Mucosa of rectum (tissue), 2 donors: ENCODE data around the gene NUP107.

Experiments used
- H3K27ac ChIP-seq, 2 donors: one replicate each; pipeline ENCODE4 v1.7.0; 2013; ENCODE audit warnings: inconsistent platforms in 2 of 2, low read depth in 2 of 2, low read length in 2 of 2
- H3K27me3 ChIP-seq, 2 donors: one replicate each; pipeline ENCODE4 v1.7.0; 2013; ENCODE audit warnings: low read length in 2 of 2; ENCODE audit not compliant: control insufficient read depth in 2 of 2, insufficient read depth in 2 of 2
- H3K36me3 ChIP-seq, 2 donors: one replicate each; pipeline ENCODE4 v1.7.0; 2013; ENCODE audit warnings: low read length in 2 of 2; ENCODE audit not compliant: control insufficient read depth in 2 of 2, insufficient read depth in 2 of 2
- H3K4me1 ChIP-seq, 2 donors: one replicate each; pipeline ENCODE4 v1.7.0; 2013; ENCODE audit warnings: low read length in 2 of 2, mild to moderate bottlenecking in 1 of 2; ENCODE audit not compliant: control insufficient read depth in 2 of 2, insufficient read depth in 2 of 2
- H3K4me3 ChIP-seq, 2 donors: one replicate each; pipeline ENCODE4 v1.7.0; 2013; ENCODE audit warnings: low read length in 2 of 2
- H3K9ac ChIP-seq, 2 donors: one replicate each; pipeline ENCODE4 v1.7.0; 2013; ENCODE audit warnings: low read length in 2 of 2, low read depth in 1 of 2, mild to moderate bottlenecking in 1 of 2
- H3K9me3 ChIP-seq, 2 donors: one replicate each; pipeline ENCODE4 v1.7.0; 2013; ENCODE audit warnings: low read length in 2 of 2; ENCODE audit not compliant: control insufficient read depth in 2 of 2
- donor health status: healthy.
- donor health status: Normal muscosa, but diverticular disease.

Gene NUP107

DNA sequence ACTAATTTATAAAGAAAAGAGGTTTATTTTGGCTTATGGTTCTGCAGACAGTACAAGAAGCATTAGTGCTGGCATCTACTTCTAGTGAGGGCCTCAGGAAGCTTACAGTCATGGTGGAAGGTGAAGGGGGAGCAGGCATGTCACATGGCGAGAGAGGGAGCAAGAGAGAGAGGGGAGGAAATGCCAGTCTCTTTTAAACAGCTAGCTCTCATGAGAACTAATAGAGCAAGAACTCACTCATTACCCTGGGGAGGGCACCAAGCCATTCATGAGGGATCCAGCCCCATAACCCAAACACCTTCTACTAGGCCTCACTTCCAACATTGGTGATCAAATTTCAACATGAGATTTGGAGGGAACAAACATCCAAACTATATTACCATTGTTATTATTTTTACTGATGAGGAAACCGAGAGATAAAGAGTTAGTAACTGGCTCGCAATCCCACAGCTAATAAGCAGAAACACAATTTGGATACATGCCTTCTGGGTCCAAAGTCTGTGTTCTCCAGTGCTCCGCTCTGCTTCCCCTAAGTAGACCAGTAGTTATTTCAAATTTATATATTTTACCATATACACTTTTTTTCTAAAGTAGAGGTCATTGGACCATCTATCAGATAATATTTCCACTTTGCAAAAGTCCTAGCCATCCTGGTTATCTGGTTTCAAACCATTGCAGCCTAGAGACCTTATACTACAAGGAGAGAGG lies 68.9 kb downstream of the NUP107 start:
- no peak overlapping the region for H3K27ac ChIP-seq
- no peaks in the 10 kb centered on the region for H3K4me1 ChIP-seq
- H3K27me3 ChIP-seq, result no peaks in the 10 kb centered on the region
- no peak overlapping the region for H3K9ac ChIP-seq
- peaks cover 11 to 26% of the 10 kb centered on the region in 2 donors for H3K36me3 ChIP-seq
- H3K4me3 ChIP-seq, result no peak overlapping the region
- H3K9me3 ChIP-seq, result no peaks in the 10 kb centered on the region

DNA sequence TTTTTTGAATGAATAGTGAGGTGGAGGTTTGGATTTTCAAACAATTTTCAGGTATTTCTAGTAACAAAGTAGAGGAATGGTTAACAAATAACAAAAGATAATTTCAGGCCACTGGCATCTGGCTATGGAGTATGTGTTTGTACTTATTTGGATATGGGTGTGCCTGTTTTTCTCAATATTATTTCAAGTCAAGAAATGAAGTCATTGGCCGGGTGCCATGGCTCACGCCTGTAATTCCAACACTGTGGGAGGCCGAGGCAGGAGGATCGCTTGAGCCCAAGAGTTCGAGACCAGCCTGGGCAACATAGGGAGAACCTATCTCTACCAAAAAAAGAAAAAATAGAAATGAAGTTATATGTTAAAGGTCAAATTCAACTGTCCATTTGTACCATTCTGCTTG lies 73.1 kb downstream of the NUP107 start:
- H3K36me3 ChIP-seq, result peaks cover 7 to 25% of the 10 kb centered on the region in 2 donors
- no peaks in the 10 kb centered on the region for H3K9me3 ChIP-seq
- no peak overlapping the region for H3K27ac ChIP-seq
- no peak overlapping the region for H3K9ac ChIP-seq
- no peaks in the 10 kb centered on the region for H3K27me3 ChIP-seq
- no peaks in the 10 kb centered on the region for H3K4me1 ChIP-seq
- H3K4me3 ChIP-seq, result no peak overlapping the region

DNA sequence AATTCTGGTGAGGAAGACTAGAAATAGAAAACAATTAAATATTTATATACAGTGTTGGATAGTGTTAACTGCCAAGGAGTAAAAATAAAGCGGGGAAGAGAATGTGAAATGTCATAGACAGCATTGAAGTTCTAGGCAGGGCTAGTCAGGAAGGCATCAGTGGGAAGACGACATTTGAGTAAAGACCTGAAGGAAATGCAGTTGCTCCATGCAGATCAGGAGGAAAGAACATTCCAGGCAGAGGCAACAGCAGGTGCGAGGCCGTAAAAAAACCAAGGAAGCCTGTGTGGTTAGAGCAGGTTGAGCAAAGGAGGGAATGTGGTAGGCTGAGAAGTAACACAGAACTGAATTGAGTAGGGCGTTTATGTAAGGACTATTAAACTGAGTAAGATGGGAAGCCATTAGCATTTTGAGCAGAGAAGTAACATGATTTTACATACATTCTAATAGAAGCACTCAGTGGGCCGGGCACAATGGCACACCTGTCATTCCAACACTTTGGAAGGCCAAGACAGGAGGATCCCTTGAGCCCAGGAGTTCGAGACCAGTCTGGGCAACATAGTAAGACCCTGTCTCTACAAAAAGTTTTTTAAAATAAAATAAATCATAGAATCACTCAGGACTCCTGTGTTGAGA lies 74.1 kb downstream of the NUP107 start:
- Histone ChIP-seq H3K4me1 (no peaks in the 10 kb centered on the region), H3K36me3 (peaks cover 3 to 15% of the 10 kb centered on the region in 2 donors), H3K9me3 (no peaks in the 10 kb centered on the region), H3K9ac (no peak overlapping the region), H3K4me3 (no peak overlapping the region), H3K27ac (no peak overlapping the region), H3K27me3 (no peaks in the 10 kb centered on the region)

DNA sequence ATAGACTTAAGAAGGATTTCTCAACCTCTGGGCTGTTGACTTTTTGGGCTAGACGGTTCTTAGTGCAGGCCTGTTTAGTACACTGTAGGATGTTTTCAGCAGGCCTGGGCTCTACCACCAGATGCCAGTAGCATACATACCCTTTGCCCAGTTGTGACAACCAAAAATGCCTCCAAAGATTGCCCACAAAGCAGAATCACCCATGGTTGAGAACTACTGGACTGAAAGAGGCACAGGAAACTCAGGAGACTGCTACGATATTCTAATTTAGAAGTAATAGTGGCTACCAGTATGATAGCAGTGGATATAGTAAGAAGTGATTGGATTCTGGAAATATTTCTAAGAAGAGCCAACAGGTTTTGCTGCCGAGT lies 74.6 kb downstream of the NUP107 start:
- Histone ChIP-seq H3K27ac (no peak overlapping the region), H3K4me1 (no peaks in the 10 kb centered on the region), H3K27me3 (no peaks in the 10 kb centered on the region), H3K36me3 (peaks cover 3 to 15% of the 10 kb centered on the region in 2 donors), H3K9ac (no peak overlapping the region), H3K9me3 (no peaks in the 10 kb centered on the region), H3K4me3 (no peak overlapping the region)

DNA sequence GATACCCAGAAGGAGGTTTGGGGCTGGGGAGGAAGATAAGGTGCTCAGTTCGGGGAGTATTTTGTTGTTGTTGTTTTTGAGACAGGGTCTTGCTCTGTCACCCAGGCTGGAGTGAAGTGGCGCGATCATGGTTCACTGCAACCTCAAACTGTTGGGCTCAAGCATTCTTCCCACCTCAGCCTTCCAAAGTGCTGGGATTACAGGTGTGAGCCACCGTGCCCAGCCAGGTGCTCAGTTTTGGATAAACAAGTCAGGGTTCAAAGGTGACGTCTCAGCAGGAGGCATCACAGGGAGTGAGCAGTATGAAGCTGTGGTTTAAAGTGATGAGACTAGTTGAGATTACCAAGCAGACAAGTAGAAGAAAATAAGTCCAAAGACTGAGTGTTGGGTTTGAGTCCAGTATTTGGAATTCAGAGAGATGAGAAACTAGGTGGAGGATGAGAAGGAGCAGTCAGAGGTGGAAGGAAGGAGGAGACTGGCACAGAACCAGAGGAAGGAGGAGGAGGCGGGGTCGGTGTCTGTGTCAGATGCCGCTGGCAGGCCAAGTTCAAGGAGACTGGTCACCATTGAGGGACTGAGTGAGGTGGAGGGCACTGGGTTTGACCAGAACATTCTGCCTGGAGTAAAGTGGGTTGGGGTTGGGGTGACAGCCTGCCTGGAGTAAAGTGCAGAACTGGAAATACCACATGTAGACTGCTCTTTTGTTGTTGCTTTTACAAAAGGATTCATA lies 75.3 kb downstream of the NUP107 start:
- no peak overlapping the region for H3K4me3 ChIP-seq
- no peaks in the 10 kb centered on the region for H3K4me1 ChIP-seq
- H3K36me3 ChIP-seq, result peaks cover 3 to 18% of the 10 kb centered on the region in 2 donors
- no peak overlapping the region for H3K9ac ChIP-seq
- no peaks in the 10 kb centered on the region for H3K27me3 ChIP-seq
- H3K9me3 ChIP-seq, result no peaks in the 10 kb centered on the region
- no peak overlapping the region for H3K27ac ChIP-seq

DNA sequence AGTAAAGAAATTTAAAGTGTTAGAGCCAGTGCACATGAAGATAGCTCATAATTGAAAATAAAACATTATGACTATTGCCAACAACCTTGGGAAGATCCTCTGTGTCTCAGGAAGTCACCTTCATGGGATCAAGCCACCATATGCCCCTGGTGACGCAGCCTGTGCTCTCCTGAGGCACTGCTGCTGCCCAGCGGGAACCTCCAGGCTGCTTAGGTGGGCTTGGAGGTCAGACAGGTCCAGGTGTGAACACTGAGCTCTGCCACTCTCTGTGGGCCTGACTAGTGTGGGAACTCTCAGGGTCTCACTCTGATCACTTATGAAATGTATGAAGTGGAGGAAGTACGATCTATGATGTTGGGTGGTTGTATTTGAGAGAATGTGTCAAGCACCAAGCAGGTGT lies 75.9 kb downstream of the NUP107 start:
- Histone ChIP-seq H3K36me3 (peaks cover 3 to 16% of the 10 kb centered on the region in 2 donors), H3K9ac (no peak overlapping the region), H3K4me3 (no peak overlapping the region), H3K27ac (no peak overlapping the region), H3K27me3 (no peaks in the 10 kb centered on the region), H3K4me1 (no peaks in the 10 kb centered on the region), H3K9me3 (no peaks in the 10 kb centered on the region)

DNA sequence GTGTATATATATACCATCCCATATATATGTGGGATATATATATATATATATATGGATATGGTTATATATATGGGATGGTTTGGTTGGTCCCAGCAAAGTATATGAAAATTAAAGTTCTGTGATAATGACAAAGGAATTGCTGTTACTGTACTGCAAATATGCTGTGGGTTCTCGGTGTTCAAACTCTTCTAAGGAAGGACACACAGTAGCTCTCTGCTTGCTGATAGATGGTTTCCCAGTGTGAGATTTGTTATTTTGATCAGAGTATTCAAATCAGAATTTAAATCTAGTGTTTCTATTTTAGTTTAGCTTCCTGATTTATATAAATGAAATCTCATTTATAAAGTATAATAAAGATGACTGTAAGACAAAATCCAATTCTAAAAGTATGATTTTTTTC lies 78.9 kb downstream of the NUP107 start:
- Histone ChIP-seq H3K9ac (no peak overlapping the region), H3K9me3 (no peaks in the 10 kb centered on the region), H3K36me3 (peaks cover 3 to 16% of the 10 kb centered on the region in 2 donors), H3K27ac (no peak overlapping the region), H3K4me1 (no peaks in the 10 kb centered on the region), H3K4me3 (no peak overlapping the region), H3K27me3 (no peaks in the 10 kb centered on the region)

DNA sequence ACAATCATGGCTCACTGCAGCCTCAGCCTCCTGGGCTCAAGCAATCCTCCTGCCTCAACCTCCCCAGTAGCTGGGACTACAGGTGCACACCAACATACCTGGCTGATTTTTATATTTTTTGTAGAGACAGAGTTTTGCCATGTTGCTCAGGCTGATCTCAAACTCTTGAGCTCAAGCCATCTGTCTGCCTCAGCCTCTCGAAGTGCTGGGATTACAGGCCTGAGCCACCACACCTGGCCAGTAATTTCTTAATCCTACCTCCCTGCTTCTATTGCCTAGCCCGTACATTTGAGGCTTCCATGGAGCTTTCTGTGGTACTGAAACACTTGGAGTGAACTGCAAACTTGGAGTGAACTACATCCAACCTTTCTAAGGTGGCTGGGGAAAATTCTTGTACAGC lies 79.9 kb downstream of the NUP107 start:
- Histone ChIP-seq H3K9me3 (no peaks in the 10 kb centered on the region), H3K4me3 (no peak overlapping the region), H3K4me1 (no peaks in the 10 kb centered on the region), H3K9ac (no peak overlapping the region), H3K27me3 (no peaks in the 10 kb centered on the region), H3K27ac (no peak overlapping the region), H3K36me3 (peaks cover 0 to 8% of the 10 kb centered on the region in 2 donors)

DNA sequence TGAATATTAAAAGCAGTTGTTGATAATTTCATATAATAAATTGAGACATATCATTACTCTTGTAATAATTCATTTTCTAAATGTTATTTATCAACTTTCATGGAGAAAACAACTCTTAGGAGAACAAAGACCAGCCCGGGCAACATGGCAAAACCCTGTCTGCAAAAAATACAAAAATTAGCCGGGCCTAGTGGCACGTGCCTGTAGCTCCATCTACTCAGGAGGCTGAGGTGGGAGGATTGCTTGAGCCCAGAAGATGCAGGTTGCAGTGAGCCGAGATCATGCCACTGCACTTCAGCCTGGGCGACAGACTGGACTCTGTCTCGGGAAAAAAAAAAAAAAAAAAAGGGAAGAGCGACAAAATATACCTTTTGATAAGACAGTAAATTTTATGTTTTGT lies 80.4 kb downstream of the NUP107 start:
- Histone ChIP-seq H3K4me3 (no peak overlapping the region), H3K9ac (no peak overlapping the region), H3K9me3 (no peaks in the 10 kb centered on the region), H3K36me3 (peaks cover 0 to 6% of the 10 kb centered on the region in 2 donors), H3K4me1 (no peaks in the 10 kb centered on the region), H3K27me3 (no peaks in the 10 kb centered on the region), H3K27ac (no peak overlapping the region)

DNA sequence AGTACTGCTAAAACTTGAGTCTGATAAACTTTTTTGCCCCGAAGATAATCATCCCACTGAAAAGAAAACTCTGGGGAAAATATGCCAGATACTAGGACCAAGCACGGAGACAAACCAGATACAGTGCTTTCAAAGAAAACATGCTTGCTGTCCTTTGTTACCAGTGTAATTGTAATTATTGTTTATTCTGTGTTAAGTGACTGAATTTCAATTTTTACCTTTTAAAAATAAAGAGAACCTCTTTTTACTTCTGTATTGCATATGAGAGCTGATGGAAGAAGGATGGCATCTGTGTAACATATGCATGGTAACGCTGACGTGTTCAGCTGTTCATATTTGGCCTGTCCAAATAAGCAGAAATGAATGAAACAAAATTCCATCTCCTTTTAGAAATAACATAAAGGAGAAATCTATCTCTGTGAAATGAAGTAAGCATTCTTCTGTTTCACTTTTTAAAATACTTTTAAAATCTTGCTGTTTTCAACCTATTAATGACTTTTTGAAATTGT lies 81.7 kb downstream of the NUP107 start:
- Histone ChIP-seq H3K4me1 (no peaks in the 10 kb centered on the region), H3K9ac (no peak overlapping the region), H3K27ac (no peak overlapping the region), H3K27me3 (no peaks in the 10 kb centered on the region), H3K9me3 (no peaks in the 10 kb centered on the region), H3K4me3 (no peak overlapping the region), H3K36me3 (peaks cover 0 to 3% of the 10 kb centered on the region in 2 donors)
